ENCODE results near the gene MRE11. TPM values are rescaled to one million over a fixed set of nuclear protein-coding genes. Genes with fewer than 3 reads are reported as not detected.
"Not testable (repeated sequence)": the region's sequence is repeated elsewhere in the genome, so short reads cannot be mapped to it uniquely, and the experiment has no call there.

Gene MRE11
- total RNA-seq, 1 donor from 2014 or later = 21.2 TPM

DNA sequence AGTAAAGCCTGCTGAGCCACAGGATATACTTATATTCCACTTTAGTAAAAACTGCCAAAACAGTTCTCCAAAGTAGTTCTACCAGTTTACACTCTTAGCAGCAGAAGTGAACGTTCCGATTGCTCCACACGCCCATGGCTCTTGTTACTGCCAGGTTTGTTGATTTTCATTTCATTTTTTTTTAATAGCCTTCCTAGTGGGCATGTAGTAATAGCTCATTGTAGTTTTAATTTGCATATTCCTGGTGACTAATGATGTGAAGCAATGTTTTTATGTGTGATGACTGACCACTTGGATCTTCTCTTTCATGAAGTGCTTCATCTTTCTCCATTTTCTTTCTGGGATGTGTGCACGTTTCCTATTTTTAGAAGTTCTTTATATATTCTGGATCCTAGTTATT lies 13.8 kb upstream of the MRE11 start:
- Mint-ChIP-seq H3K4me3 (ENCODE audit: unreplicated experiment) (no peak overlapping the region), H3K27ac (ENCODE audit: unreplicated experiment) (no peak overlapping the region), H3K4me1 (ENCODE audit: unreplicated experiment) (peaks cover 6% of the 10 kb centered on the region), H3K27me3 (ENCODE audit: unreplicated experiment) (peaks cover 31% of the 10 kb centered on the region), H3K9me3 (ENCODE audit: unreplicated experiment) (no peaks in the 10 kb centered on the region), H3K36me3 (ENCODE audit: unreplicated experiment) (no peaks in the 10 kb centered on the region)
- DNase-seq (ENCODE audit: extremely low spot score, unreplicated experiment) = no peak
- TF ChIP-seq, protein P1, sequence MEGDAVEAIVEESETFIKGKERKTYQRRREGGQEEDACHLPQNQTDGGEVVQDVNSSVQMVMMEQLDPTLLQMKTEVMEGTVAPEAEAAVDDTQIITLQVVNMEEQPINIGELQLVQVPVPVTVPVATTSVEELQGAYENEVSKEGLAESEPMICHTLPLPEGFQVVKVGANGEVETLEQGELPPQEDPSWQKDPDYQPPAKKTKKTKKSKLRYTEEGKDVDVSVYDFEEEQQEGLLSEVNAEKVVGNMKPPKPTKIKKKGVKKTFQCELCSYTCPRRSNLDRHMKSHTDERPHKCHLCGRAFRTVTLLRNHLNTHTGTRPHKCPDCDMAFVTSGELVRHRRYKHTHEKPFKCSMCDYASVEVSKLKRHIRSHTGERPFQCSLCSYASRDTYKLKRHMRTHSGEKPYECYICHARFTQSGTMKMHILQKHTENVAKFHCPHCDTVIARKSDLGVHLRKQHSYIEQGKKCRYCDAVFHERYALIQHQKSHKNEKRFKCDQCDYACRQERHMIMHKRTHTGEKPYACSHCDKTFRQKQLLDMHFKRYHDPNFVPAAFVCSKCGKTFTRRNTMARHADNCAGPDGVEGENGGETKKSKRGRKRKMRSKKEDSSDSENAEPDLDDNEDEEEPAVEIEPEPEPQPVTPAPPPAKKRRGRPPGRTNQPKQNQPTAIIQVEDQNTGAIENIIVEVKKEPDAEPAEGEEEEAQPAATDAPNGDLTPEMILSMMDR (IDR thresholded peaks at IDR 0.05) = no peak

DNA sequence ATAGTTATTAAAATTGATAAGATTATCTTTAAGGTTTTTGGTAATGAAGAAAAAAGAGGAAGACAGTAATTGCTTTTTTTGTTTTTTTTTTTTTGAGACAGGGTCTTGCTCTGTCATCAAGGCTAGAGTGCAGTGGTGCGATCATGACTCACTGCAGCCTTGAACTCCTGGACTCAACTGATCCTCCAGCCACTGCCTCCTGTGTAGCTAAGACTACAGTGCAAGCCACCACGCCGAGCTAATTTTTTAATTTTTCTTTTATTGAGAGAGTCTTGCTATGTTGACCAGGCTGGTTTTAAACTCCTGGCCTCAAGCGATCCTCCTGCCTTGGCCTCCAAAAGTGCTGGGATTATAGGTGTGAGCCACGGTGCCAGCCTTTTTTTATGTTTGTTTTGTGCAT lies 12.9 kb upstream of the MRE11 start:
- not testable (repeated sequence) for DNase-seq (ENCODE audit: extremely low spot score, unreplicated experiment); H3K9me3 Mint-ChIP-seq (ENCODE audit: unreplicated experiment); H3K4me1 Mint-ChIP-seq (ENCODE audit: unreplicated experiment); H3K27ac Mint-ChIP-seq (ENCODE audit: unreplicated experiment); H3K36me3 Mint-ChIP-seq (ENCODE audit: unreplicated experiment); H3K4me3 Mint-ChIP-seq (ENCODE audit: unreplicated experiment)
- peaks cover 31% of the 10 kb centered on the region for H3K27me3 Mint-ChIP-seq (ENCODE audit: unreplicated experiment)

DNA sequence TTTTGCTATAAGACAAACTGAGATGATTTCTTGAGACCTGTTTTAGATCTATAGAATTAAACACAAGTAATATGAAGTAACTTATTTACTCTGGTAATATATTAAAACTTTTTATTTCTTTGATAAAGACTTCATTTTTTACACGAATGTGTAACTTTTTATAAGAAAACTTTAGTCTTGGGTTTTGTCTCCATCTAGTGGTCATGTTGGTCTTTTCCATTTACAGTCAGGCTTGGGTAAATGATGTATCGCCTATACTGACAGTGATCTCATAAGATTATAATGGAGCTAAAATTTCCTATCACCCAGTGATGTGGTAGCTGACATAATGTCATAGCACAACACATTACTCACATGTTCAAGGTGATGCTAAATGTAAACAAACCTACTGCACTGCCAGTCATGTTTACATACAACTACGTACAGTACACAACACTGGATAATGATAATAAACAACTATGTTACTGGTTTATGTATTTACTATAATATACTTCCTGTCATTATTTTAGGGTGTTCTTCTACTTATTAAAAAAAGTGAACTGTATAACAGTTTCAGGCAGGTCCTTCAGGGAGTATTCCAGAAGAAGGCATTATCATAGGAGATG lies 11.1 kb upstream of the MRE11 start:
- H3K27me3 Mint-ChIP-seq (ENCODE audit: unreplicated experiment) = peaks cover 22% of the 10 kb centered on the region
- TF ChIP-seq, protein P1 (IDR thresholded peaks at IDR 0.05) = peak; percentile 73
- no peak overlapping the region for H3K4me3 Mint-ChIP-seq (ENCODE audit: unreplicated experiment)
- H3K36me3 Mint-ChIP-seq (ENCODE audit: unreplicated experiment) = peaks cover 2% of the 10 kb centered on the region
- no peak overlapping the region for H3K27ac Mint-ChIP-seq (ENCODE audit: unreplicated experiment)
- H3K9me3 Mint-ChIP-seq (ENCODE audit: unreplicated experiment) = no peaks in the 10 kb centered on the region
- DNase-seq (ENCODE audit: extremely low spot score, unreplicated experiment) = no peak
- no peaks in the 10 kb centered on the region for H3K4me1 Mint-ChIP-seq (ENCODE audit: unreplicated experiment)

DNA sequence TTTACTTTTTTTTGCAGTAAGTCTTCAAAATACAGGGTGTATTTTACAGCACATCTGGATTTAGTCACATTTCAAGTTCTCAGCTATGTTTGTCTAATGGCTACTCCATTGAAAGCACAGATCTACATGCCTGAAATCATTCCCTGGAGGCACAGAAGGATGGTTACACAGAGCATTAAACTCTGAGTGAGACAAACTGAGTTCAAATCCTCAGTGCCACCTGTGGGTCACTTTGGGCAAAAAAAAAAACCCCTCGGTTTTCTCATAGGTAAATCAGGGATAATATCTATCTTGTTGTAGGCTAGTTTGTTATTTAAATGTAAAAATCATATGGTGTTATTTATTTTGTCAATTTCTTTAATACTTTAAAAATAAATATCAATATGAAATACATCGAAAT lies 7.9 kb upstream of the MRE11 start:
- DNase-seq (ENCODE audit: extremely low spot score, unreplicated experiment) = no peak
- TF ChIP-seq, protein P1 (IDR thresholded peaks at IDR 0.05) = no peak
- H3K9me3 Mint-ChIP-seq (ENCODE audit: unreplicated experiment) = no peaks in the 10 kb centered on the region
- H3K36me3 Mint-ChIP-seq (ENCODE audit: unreplicated experiment) = peaks cover 23% of the 10 kb centered on the region
- H3K4me3 Mint-ChIP-seq (ENCODE audit: unreplicated experiment) = no peak overlapping the region
- H3K4me1 Mint-ChIP-seq (ENCODE audit: unreplicated experiment) = no peaks in the 10 kb centered on the region
- peaks cover 6% of the 10 kb centered on the region for H3K27me3 Mint-ChIP-seq (ENCODE audit: unreplicated experiment)
- no peak overlapping the region for H3K27ac Mint-ChIP-seq (ENCODE audit: unreplicated experiment)

DNA sequence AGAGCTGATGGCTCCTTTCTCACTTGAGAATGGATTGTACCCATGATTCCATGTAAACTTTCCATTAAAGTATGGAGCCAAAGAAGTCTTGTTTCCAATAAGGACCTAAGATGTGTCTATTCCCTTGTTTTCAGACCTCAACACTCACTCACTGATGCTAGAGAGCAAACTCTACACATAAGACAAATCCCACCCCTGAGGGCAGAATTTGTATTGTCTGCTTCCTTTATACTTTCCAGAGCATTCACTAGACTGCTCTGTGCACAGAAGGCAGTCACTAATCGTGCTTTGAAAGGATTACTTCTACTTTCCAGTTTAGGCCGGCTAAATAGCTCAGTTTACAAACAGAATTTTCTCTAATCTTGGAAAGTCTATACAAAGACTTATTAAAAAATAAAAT lies 6.5 kb upstream of the MRE11 start:
- TF ChIP-seq, protein P1 (IDR thresholded peaks at IDR 0.05) = no peak
- Mint-ChIP-seq H3K36me3 (ENCODE audit: unreplicated experiment) (peaks cover 24% of the 10 kb centered on the region), H3K4me1 (ENCODE audit: unreplicated experiment) (peaks cover 5% of the 10 kb centered on the region), H3K4me3 (ENCODE audit: unreplicated experiment) (no peak overlapping the region), H3K27ac (ENCODE audit: unreplicated experiment) (no peak overlapping the region), H3K27me3 (ENCODE audit: unreplicated experiment) (no peaks in the 10 kb centered on the region), H3K9me3 (ENCODE audit: unreplicated experiment) (no peaks in the 10 kb centered on the region)
- DNase-seq (ENCODE audit: extremely low spot score, unreplicated experiment) = no peak
